ENCODE data around the gene LIMCH1.

GRCh38 chr4:41696763-41697162 lies 158.8 kb downstream of the LIMCH1 start:
- no peak for TF ChIP-seq CTCF (conservative IDR thresholded peaks at IDR 0.05; ENCODE audit: low read length)
- TF ChIP-seq EZH2phosphoT487 (IDR thresholded peaks at IDR 0.05; ENCODE audit: borderline replicate concordance, low read depth, low read length), result no peak
